Cerebellar cortex (tissue), 1 donor: ENCODE measurements around the gene KIF16B.

Source experiments
- DNase-seq: peaks from one replicate; pipeline ENCODE4 v3.0.0-alpha.2; 2015; ENCODE audit warnings: low spot score

KIF16B gene

GRCh38 chr20:16554766-16555543 is 18.3 kb downstream of the KIF16B start:
- no peak for DNase-seq

GRCh38 chr20:16553684-16554083 is 19.6 kb downstream of the KIF16B start:
- DNase-seq: no peak

GRCh38 chr20:16553101-16553500 is 20.1 kb downstream of the KIF16B start:
- no peak for DNase-seq

GRCh38 chr20:16552015-16552414 is 21.2 kb downstream of the KIF16B start:
- no peak for DNase-seq

GRCh38 chr20:16551607-16552006 is 21.6 kb downstream of the KIF16B start:
- DNase-seq: no peak

GRCh38 chr20:16548068-16548672 is 25.1 kb downstream of the KIF16B start:
- no peak for DNase-seq

GRCh38 chr20:16544949-16545348 is 28.3 kb downstream of the KIF16B start:
- no peak for DNase-seq

- no peak for DNase-seq
Measured at GRCh38 chr20:16542477-16542876, 30.8 kb downstream of the KIF16B start.

GRCh38 chr20:16541878-16542277 is 31.4 kb downstream of the KIF16B start:
- DNase-seq: no peak

- DNase-seq: peak; percentile 80
Measured at GRCh38 chr20:16541226-16541625, 32.0 kb downstream of the KIF16B start.

- DNase-seq: no peak
Measured at GRCh38 chr20:16539280-16540021, 33.8 kb downstream of the KIF16B start.

- DNase-seq: no peak
Measured at GRCh38 chr20:16538779-16539178, 34.5 kb downstream of the KIF16B start.

- no peak for DNase-seq
Measured at GRCh38 chr20:16537918-16538317, 35.3 kb downstream of the KIF16B start.

GRCh38 chr20:16537025-16537665 is 36.1 kb downstream of the KIF16B start:
- DNase-seq: no peak

- no peak for DNase-seq
Measured at GRCh38 chr20:16535277-16535676, 38.0 kb downstream of the KIF16B start.

GRCh38 chr20:16533502-16533901 is 39.7 kb downstream of the KIF16B start:
- no peak for DNase-seq

- DNase-seq: no peak
Measured at GRCh38 chr20:16531485-16531884, 41.8 kb downstream of the KIF16B start.

- DNase-seq: no peak
Measured at GRCh38 chr20:16530201-16530681, 43.0 kb downstream of the KIF16B start.

GRCh38 chr20:16528078-16528477 is 45.2 kb downstream of the KIF16B start:
- DNase-seq: no peak

- no peak for DNase-seq
Measured at GRCh38 chr20:16527438-16527837, 45.8 kb downstream of the KIF16B start.

- no peak for DNase-seq
Measured at GRCh38 chr20:16526433-16527380, 46.5 kb downstream of the KIF16B start.
